Keratinocyte (primary cell): Measurements from ENCODE around the gene OTOA.

Experiments used
- EZH2 ChIP-seq: IDR thresholded peaks from one replicate; pipeline ENCODE4 v1.6.1; 2012; ENCODE audit warnings: inconsistent platforms, mild to moderate bottlenecking, low read length, moderate library complexity
- TF ChIP-seq, protein P1 (sequence below), 3 experiments: IDR thresholded peaks in 1 of 3; conservative IDR thresholded peaks in 1 of 3; optimal IDR thresholded peaks in 1 of 3; 2 replicates in 2 of 3; 3 replicates in 1 of 3; pipeline versions ENCODE3 to v1.5.1; 2011; ENCODE audit warnings: low read length in 3 of 3, mild to moderate bottlenecking in 3 of 3, moderate library complexity in 2 of 3, control low read depth in 1 of 3, inconsistent platforms in 1 of 3; ENCODE audit not compliant: insufficient read depth in 2 of 3; ENCODE audit errors: extremely low read depth in 1 of 3

DNA sequence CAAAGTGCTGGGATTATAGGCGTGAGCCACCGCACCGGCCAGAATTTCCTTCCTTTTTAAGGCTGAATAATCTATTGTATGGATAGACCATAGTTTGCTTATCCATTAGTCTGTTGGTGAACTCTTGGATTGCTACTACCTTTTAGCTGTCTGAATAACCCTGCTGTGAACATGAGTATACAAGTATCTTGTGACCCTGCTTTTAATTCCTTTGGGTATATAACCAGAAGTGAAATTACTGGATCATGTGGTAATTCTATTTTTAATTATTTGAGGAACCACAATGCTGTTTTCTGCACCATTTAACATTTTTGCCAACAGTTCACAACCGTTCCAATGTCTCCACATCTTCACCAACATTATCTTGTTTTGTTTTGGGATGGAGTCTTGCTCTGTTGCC is 4.6 kb upstream of the OTOA start:
- TF ChIP-seq, protein P1, sequence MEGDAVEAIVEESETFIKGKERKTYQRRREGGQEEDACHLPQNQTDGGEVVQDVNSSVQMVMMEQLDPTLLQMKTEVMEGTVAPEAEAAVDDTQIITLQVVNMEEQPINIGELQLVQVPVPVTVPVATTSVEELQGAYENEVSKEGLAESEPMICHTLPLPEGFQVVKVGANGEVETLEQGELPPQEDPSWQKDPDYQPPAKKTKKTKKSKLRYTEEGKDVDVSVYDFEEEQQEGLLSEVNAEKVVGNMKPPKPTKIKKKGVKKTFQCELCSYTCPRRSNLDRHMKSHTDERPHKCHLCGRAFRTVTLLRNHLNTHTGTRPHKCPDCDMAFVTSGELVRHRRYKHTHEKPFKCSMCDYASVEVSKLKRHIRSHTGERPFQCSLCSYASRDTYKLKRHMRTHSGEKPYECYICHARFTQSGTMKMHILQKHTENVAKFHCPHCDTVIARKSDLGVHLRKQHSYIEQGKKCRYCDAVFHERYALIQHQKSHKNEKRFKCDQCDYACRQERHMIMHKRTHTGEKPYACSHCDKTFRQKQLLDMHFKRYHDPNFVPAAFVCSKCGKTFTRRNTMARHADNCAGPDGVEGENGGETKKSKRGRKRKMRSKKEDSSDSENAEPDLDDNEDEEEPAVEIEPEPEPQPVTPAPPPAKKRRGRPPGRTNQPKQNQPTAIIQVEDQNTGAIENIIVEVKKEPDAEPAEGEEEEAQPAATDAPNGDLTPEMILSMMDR (optimal IDR thresholded peaks at IDR 0.05 in 1 of 3, IDR thresholded peaks at IDR 0.05 in 1 of 3, conservative IDR thresholded peaks at IDR 0.05 in 1 of 3; ENCODE audit: extremely low read depth in 1 of 3, insufficient read depth in 2 of 3, low read length in 3 of 3), result no peak
- TF ChIP-seq EZH2, result no peak
